IPS DF 4.7 (cell line): Measurements from ENCODE around the gene IL1B.

Experiments used
- DNase-seq: peaks from one replicate; pipeline ENCODE4 v3.0.0-alpha.2; 2013; ENCODE audit warnings: low spot score; ENCODE audit errors: extremely low read depth

The IL1B gene

DNA sequence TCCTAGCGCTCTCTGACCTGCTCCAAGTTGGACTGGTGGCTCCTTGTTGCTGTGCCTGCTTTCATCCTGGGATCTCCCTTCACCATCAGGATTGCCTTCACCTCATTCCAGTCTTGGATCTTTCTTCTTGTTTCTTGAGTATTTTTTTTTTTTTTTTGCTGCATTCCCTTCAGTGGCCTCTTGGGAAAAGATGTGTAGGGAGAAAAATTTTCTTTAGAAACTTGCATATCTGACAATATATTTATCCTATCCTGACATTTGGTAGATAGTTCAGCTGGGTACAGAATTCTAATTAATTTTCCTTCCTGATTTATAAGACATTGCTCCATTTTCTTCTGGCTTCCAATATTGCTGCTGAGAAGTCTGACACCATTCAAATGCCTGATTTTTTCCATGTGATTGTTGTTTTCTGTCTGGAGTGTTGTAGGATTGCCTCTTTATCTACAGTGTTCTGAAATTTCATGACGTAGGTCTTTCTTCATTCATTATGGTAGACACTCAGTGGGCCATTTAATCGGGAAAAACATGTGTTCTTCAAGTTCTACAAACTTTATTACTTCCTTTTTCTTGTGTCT is 29.3 kb downstream of the IL1B start:
- DNase-seq = no peak

DNA sequence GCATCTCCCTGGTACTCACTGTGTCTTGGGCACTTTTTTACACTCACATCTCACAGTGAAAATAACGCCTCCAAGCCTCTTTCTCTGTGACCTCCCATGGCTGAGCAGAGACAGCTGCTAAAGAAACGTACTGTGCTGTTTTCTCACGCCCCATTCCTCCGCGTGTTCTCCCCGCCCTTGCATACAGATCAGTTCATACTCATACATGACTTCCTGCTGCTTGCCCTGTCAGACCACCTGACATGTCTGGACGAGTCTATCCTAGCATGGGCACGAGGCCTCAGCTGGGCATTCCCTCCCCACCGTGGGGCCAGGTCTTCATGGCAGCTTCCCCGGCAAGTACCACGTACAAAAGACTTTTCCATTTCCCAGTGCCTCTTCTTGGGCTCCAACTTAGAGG is 31.0 kb downstream of the IL1B start:
- no peak for DNase-seq

DNA sequence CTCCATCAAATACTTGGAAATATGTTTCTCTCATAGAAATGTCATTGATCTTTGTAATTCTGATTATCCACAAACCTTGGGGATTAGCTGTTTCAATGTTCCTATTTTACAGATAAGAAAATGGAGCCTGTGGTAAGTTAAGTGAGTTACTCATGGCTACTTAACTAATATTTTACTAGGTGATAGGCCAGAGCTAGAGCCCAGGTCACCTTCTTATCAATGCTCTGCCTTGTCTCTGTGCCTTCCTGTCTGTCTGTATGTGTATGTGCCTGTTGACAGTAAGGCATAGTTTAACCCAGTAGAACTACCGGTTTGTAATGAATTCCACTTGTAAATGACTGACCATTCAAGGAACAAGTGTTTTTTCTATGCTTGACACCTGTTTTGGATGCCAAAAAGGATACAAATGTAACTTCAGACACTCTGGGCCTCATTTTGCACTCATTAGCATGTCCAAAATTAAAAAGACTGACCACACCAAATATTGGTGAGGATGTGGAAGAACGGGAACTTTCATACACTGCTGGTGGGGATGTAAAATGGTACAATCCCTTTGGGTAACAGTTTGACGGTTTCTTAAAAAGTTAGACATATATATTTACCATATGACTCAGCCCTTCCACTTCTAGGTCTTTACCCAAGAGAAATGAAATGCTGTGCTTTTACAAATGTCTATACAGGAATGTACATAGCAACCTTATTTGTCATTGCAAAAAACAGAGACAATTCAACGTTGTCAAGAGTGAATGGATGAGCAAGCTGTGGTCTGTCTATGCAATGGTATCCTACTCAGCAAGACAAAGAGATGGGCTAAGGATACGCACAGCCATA is 32.7 kb downstream of the IL1B start:
- DNase-seq = no peak

DNA sequence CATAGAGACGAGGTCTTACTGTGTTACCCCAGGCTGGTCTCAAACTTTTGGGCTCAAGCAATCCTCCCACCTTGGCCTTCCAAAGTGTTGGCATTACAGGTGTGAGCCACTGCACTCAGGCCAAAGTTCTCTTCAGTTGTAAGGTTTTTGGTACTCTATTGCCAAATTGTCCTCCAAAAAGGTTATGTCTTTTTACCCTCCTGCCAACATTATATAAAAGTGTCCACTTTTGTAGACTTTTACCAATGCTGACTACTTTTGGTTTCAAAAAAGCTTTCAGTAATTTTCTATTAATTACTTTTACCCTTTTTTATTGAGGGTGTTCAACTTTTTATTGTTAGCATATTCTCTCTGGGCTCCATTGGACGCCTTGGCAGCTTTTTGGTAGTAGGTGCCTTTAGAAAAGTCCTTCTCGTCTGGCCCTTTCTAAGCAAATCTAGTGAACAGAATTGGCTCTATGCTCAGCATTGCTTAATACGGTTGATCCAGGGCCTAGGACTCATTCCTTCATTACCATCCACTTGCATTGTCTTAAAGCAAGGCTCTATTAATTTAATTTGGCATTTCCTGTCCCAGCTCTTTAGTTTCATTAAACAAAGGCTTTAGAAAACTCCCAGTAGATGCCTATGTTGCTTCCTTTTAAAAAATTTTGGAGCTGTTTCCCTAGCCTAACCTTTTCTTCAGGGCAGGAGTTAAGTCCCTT is 35.5 kb downstream of the IL1B start:
- no peak for DNase-seq

DNA sequence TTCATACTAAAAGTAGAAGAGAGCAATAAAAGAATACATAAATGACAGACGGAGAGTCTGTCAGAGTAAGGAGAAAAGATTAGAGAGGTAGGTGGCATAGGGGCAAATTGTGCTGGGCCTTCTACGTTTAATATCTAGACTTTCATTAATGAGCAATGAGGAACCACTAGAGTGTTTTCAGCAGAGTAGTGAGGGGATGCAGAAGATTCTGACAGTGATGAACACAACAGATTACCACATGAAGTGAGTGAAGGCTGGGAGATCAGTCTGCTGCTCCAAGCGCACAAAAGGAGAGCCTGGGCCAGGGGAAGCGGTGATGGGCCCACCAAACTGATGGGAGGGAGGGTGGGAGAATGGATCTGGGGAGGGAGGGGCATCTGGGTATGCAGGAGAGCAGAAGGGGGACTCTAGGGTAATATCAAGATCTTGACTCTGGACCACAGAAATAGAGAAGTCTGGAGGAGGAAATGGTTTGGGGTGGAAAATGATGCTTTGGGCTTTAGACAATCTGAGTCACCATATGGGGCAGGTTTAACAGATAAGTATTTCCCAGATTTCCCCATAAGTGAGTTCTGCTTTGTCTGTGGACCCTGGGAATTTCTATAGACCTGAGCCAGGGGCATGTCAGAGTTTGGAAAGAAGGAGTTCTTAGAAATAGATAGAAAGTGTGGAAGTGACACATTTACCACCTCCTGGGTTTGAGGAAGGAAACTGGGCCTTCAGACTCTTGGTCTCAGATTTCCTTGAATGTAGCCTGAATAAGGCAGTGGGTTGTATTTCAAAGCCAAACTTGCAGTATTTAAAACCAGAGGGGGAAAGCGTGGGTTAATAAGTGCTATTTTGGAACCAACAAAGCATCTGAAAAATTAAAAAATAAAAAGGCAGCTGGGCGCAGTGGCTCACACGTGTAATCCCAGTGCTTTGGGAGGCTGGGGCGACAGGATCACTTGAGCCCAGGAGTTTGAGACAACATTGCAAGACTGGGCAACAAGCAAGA is 37.3 kb downstream of the IL1B start:
- no peak for DNase-seq

DNA sequence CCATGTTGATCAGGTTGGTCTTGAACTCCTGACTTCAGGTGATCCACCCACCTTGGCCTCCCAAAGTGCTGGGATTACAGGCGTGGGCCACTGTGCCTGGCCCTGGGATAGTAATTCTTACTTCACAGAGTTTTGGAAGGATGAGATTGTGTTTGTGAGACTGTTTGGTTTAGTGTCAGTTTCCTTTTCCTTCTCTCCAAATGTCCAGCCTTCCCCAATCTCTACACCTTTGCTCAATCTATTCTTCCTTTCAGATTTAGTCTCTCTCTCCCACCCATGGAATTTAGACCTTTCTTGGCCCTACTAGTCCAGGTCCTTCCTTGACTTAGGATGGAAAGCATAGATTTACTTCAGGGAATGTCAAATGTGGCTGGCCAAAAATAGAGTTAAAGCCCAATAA is 40.1 kb downstream of the IL1B start:
- no peak for DNase-seq

DNA sequence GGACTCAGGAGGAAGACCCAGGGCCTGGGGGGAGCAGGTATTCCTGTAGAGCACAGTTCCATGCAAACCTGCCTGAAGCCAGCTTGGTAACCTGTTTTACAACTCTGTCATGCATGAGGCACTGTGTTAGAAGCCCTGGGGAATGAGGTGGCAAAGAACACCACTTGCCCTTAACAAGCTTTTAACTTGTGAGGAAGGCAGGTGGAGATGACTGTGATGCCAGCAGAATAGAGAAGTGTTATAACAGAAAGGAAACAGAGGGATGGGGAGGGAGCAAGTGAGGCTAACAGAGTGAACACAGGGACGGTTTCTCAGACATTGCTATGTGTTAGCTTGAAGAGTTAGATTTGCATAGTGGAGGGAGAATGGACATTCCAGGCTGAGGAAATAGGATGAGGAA is 40.8 kb downstream of the IL1B start:
- DNase-seq = no peak

DNA sequence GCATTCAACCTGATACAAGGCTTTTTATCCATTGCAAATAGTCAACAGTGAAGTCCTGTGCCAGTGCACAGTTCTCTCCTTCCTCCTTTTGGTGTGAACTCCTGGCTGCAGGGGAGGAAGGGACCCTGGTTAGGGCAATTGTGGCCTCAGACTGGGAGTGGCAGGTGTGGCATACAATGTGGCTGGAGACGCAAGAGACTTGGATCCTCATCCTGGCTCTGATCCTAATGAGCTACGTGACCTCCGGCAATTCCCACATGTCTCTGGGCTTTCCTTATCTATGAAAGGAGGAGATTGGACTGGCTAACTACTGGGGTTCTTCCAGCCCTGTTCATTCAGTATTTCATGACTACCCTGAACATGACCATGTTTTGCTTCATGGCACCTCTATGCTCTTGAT is 41.7 kb downstream of the IL1B start:
- no peak for DNase-seq

DNA sequence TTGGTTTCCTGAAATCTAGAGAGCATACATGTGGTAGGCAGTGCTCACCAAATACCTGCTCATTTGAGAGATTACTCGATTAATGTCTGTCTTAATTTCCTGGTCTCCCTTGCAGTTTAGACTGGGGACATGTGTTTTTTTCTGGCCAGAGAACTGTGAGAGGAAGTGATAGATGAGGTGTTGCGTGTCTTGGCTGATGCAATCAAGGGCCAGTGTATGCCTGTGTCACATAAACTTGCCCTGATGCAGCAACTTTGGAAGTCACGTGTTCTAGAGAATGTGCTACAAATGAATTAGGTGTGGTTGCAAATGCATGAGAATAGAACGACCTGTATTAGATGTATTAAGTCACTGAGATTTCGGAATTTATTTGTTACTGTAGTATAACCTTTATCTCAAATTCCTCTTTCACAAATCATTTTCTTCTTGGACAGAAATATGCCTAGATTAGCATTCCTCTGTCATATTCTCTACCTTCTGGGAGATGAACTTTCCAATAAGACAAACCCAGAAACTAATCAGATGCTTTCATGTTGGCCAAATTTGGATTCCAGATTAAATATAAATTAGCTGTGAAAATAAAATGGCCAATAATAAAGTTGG is 42.3 kb downstream of the IL1B start:
- DNase-seq = no peak

DNA sequence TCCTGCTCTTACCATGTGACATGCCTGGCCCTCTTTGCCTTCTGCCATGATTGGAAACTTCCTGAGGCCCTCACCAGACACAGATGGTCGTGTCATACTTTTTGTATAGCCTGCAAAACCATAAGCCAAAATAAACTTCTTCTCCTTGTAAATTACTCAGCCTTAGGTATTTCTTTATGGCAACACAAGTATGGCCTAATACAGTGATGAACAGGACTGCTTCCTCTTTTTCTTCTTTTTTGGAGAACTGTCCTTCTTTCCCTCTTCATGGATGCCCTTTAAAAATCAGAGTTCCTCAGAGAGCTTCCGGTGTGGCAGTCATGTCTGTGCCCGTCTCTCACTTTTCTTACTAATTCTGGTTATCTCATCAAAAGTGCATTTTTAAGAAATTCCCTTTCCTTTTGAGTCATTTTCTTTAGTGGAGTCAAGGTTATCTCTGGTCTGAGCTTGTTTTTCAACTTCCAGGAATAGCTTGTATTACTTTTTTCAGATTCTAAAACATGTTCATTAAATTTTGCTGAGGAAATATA is 43.1 kb downstream of the IL1B start:
- no peak for DNase-seq

DNA sequence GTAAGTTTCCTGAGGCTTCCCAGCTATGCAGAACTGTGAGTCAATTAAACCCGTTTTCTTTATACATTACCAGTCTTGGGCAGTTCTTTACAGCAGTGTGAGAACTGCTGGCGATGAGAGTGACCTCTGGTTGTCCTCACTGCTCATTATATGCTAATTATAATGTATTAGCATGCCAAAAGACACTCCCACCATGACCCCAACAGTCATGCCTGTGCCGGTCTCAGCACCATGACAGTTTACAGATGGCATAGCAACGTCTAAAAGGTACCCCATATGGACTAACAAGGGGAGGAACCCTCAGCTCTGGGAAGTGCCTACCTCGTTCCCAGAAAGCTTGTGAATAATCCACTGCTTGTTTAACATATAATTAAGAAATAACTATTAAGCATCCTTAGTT is 44.2 kb downstream of the IL1B start:
- no peak for DNase-seq

DNA sequence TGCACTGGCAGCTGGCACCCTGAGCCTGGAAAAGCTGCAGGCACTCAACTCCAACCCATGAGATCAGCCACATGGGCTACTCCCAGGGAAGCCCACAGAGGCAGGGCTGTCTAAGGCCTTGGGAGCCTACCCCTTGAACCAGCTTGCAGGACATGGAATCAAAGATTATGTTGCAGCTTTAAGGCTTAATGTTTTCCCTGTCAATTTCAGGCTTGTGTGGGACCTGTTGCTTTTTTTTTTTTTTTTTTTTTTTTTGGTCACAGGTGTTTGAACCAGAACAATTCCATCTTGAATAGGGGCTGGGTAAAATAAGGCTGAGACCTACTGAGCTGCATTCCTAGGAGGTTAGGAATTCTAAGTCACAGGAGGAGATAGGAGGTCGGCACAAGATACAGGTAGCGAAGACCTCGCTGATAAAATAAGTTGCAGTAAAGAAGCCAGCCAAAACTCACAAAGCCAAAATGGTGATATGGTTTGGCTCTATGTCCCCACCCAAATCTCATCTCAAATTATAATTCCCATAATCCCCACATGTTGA is 44.8 kb downstream of the IL1B start:
- no peak for DNase-seq

DNA sequence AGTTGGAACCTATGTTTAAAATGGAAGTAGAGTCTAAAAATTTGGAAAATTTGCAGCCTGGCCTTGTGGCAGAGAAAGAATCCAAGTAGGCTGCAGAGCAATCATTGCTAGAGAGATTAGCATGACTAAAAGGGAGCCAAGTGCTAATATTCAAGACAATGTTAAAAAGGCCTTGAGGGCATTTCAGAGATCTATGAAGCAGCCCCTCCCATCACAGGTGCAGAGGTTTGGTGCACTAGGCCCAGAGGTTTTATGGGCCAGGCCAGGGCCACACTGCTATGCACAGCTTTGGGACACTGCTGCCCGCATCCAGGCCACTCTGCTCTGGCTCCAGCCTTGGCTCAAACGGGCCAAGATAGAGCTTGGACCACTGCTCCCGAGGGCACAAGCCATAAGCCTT is 45.6 kb downstream of the IL1B start:
- DNase-seq = no peak

DNA sequence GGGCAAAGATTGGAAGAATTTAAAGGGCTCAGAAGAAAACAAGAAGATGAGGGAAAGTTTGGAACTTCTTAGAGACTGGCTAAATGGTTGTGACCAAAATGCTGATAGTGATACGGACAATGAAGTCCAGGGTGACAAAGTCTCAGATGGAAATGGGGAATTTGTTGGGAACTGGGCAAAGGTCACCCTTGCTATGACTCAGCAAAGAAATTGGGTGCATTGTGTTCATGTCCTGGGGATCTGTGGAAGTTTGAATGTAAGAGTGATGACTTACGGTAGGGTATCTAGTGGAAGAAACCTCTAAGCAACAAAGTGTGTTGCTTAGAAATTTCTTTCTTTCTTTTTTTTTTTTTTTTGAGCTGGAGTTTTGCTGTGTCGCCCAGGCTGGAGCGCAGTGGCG is 46.3 kb downstream of the IL1B start:
- DNase-seq = no peak

DNA sequence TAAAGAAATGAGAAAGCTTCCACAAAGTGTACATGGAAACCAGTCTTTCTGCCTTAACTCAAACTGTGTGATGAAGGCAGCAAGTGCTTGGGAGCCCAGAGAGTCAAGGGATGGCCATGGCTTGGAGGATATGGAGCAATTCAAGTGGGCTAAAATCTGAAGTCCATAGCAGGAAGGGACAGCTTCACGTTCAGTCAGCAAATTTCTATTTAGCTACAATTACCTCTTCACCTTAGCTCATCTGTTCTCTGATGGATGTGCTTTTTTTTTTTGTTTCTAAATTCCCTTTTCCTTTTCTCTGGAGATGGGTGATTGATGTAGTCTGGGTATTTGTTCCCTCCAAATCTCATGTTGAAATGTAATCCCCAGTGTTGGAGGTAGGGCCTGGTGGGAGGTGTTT is 47.4 kb downstream of the IL1B start:
- DNase-seq = no peak

DNA sequence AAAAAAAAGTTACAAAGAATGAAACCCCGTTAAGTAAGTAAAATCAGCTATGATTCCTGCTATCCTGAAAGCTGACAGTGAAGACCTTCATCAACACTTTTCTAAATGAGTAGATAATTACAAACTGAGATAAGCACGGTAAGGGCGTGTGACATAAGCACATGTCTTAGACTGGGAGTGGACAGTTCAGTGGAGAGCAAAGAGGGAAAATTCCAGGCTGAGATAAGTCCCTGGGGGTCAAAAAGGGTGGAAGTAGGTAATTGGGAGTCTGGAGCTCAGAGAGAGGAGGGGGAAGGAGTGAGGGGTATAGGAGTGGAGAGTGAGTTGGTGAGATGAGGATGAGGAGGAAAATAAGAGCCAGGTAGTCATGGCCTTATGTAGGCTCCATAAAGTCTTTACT is 47.9 kb downstream of the IL1B start:
- DNase-seq = no peak

DNA sequence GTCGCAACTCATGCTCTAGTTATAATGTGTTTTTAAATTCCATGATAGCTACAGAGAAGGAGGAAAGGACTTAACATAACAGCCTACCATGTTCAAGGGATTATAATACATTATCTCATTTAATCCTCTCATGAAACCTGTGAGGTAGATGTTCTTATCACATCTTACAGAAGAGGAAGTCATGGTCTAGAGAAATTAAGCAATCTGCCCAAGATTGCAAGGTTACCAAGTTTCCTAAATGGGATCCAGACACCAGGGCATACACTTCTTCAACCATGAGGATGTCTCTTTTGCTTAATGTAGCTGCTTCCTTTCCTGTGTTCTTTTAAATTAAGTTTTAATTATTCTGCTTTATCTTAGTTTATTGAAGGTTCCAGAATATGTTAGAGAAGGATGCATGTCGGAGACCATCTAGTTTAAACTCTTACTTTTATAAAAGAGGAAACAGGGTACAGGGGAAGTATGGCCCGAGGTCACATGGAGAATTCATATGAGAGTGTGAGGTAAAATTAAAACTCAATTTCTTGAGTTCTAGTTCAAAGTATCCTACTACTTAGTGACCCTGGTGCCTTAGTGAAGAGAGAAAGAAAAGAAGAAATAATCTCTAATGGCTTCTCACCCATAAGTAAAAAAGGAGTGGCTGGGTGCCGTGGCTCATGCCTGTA is 48.7 kb downstream of the IL1B start:
- DNase-seq = no peak

DNA sequence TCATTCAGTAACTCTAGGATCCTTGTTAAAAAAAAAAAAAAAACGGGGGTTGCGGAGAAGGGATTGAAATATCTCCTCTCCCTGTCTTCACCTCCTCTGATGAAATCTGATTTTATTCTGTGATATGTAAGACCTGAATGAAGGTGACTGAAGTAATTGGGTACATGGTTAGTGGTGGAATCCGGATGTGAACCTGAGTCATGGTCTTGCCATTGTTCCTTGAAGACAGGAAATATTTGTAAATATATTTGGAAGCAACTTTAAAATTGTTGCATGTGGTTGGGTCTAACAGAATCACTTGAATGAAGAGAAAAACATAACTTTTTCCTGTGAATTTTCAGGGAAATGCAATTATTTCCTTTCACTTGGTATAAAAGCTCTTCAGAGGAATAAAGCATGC is 49.3 kb downstream of the IL1B start:
- DNase-seq = no peak

DNA sequence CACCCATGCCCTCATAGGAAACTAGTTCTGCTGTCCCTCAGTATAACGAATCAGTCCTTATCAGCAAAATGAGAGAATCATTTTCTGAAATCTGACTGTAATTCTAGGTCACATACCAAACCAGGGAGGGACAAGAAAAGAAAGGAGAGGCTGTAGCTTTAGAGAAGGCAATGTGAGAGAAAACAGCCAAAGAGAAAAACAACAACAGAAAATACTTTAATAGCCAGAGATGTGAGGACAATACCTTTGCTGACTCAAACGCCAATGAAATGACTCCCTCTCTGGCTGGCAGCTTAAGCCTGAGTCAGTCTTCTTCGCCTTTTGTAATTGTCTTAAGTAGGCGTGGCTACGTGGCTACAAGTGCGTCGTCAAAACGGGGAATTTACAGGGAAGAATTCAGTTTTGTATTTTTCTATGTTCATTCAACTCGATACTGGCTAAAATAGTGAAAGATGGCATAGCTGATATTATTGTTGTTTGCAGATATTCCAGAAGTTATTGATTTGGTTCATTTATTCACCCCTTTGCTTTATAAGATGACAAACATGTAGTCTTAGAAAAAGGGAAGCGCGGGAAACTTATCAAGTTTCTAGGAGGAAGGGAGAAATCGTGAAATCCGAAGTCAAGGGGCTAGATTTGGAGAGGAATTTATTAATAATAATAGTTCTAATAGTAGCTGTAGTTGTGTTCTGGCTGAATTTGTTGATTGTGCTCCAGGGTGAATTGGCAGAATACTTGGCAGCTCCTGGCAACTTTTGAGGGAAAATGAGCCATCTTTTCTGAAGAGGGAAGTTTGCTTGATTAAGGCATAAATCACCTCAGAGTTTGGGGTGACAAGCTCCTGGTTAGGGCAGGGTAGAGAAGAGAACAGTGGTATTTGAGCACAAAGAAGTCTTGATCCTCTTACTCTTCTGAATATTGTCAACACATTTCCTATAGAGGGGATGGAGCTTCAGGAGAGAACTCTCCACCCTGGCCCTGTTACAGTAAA is 52.1 kb downstream of the IL1B start, which contains the start of gene IL1A:
IL1A (minus strand) TSS at position 295 of the 991 bp plus-strand sequence. CDS start 723 bp downstream, outside the sequence.
- no peak for DNase-seq
